Testis (tissue), 3 donors: ENCODE measurements around the gene GRIA4. TPM values are rescaled to one million over a fixed set of nuclear protein-coding genes. Genes with fewer than 3 reads are reported as not detected.

Experiments used
- DNase-seq: peaks from one replicate; pipeline ENCODE4 v3.0.0-alpha.2; 2019
- H3K27ac ChIP-seq, 2 donors: fragments of 200-600 bp; sonication (generic); one replicate each; pipeline ENCODE4 v1.5.1; 2019
- H3K27me3 ChIP-seq: fragments of 200-600 bp; sonication (generic); one replicate; pipeline ENCODE4 v1.5.1; 2019
- H3K36me3 ChIP-seq: fragments of 200-600 bp; sonication (generic); one replicate; pipeline ENCODE4 v1.5.1; 2017; ENCODE audit warnings: low read depth; ENCODE audit errors: missing control alignments
- H3K4me1 ChIP-seq: fragments of 200-600 bp; sonication (generic); one replicate; pipeline ENCODE4 v1.5.1; 2019
- H3K4me3 ChIP-seq, 2 donors: fragments of 200-600 bp; sonication (generic); one replicate each; pipeline ENCODE4 v1.5.1; 2017 to 2019
- H3K9me3 ChIP-seq: fragments of 200-600 bp; sonication (generic); one replicate; pipeline ENCODE4 v1.5.1; 2017
- POLR2A ChIP-seq: fragments of 450-650 bp; IDR thresholded peaks from one replicate; pipeline ENCODE4 v1.6.1; 2017; ENCODE audit warnings: antibody characterized with exemption, mild to moderate bottlenecking, moderate library complexity
- WGBS, 2 donors: methylation state at CpG; one replicate each; pipeline ENCODE4 v1.1.5; 2018; 5-methylcytosine and 5-hydroxymethylcytosine counted together
- intact Hi-C: fragments of 100-400 bp; cut with DNase I; formaldehyde crosslinking; loops from one replicate; pipeline ENCODE4 v1.15.1; 2023; ENCODE audit warnings: low total_unique reads
- polyA plus RNA-seq: library from polyadenylated mRNA; stranded (reverse); fragments of 350-450 nt; fragmentation: Illumina TruSeq; extraction: RNeasy Lipid Tissue Mini Kit (QIAGEN cat#74804); gene quantifications from one replicate; pipeline ENCODE4 v1.2.3, GENCODE V29; 2014; ENCODE audit warnings: low read depth, low replicate concordance; ENCODE audit not compliant: insufficient read depth
- total RNA-seq, 2 donors: library from RNA; depleted of rRNA; stranded (reverse); fragments of >200 nt; gene quantifications; one replicate each; pipeline ENCODE4 v1.2.3, GENCODE V29; 2016
- TF ChIP-seq, protein P1 (sequence below), 3 experiments: fragments of 450-650 bp in 2 of 3; fragments of 200-600 bp in 1 of 3; sonication (generic) in 1 of 3; IDR thresholded peaks; one replicate each; pipeline ENCODE4 v1.5.1; 2016 to 2019; ENCODE audit warnings: antibody characterized with exemption in 3 of 3, mild to moderate bottlenecking in 2 of 3, moderate library complexity in 1 of 3

The GRIA4 gene
- total and polyA plus RNA-seq, 3 donors from 2014 or later, result 0.08 to 1.1 (median 0.18) TPM

DNA sequence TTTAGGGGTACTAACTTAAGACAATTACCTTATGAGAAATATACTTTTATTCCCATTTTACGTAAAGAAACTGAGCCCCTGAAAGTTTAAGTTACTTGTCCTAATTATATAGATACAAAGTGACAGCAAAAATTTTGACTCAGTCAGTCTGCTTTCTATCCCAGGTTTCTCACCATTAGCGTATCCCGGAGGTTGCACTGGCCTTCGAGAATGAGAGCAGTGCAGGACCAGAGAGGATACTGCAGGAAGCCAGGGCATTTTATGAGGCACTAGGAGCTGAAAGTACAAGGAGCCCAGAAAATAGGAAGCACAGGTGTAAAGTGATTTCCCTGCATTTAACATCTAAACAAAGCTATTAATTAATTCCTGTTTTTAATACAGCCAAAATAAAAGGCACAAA is 55.4 kb downstream of the GRIA4 start:
- intact Hi-C loops, result no loop called here
- Histone ChIP-seq H3K4me1 (no peaks in the 10 kb centered on the region), H3K9me3 (no peaks in the 10 kb centered on the region), H3K4me3 (no peak overlapping the region), H3K36me3 (no peaks in the 10 kb centered on the region), H3K27me3 (no peaks in the 10 kb centered on the region), H3K27ac (no peak overlapping the region)
- DNase-seq, result no peak
- WGBS, 2 donors, result 89% methylated on average over 4 of the region's 4 CpGs
- TF ChIP-seq, protein P1, sequence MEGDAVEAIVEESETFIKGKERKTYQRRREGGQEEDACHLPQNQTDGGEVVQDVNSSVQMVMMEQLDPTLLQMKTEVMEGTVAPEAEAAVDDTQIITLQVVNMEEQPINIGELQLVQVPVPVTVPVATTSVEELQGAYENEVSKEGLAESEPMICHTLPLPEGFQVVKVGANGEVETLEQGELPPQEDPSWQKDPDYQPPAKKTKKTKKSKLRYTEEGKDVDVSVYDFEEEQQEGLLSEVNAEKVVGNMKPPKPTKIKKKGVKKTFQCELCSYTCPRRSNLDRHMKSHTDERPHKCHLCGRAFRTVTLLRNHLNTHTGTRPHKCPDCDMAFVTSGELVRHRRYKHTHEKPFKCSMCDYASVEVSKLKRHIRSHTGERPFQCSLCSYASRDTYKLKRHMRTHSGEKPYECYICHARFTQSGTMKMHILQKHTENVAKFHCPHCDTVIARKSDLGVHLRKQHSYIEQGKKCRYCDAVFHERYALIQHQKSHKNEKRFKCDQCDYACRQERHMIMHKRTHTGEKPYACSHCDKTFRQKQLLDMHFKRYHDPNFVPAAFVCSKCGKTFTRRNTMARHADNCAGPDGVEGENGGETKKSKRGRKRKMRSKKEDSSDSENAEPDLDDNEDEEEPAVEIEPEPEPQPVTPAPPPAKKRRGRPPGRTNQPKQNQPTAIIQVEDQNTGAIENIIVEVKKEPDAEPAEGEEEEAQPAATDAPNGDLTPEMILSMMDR (IDR thresholded peaks at IDR 0.05), result no peak
- TF ChIP-seq POLR2A, result no peak

DNA sequence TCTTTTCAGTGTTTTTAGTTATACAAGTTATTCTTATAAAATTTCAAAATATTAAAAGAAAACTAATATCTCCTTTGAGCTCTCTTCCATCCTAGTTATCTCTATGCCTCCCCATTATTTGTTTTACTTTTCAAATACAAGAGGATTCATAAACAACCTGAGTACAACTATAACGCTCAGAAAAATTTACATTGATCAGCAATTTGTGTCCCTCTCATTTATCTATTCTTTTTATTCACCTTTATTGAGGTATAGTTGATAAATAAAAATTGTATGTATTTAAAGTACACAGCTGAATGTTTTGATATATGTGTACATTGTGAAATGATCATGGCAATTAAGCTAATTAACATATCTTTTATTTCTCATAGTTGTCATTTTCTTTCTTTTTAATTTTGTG is 57.6 kb downstream of the GRIA4 start:
- Histone ChIP-seq H3K36me3 (no peaks in the 10 kb centered on the region), H3K27me3 (no peaks in the 10 kb centered on the region), H3K4me1 (no peaks in the 10 kb centered on the region), H3K27ac (no peak overlapping the region), H3K4me3 (no peak overlapping the region), H3K9me3 (no peaks in the 10 kb centered on the region)
- TF ChIP-seq POLR2A, result no peak
- TF ChIP-seq, protein P1 (IDR thresholded peaks at IDR 0.05), result no peak
- DNase-seq, result no peak
- 85 to 87% methylated on average over 1 of the region's 1 CpG for WGBS, 2 donors
- intact Hi-C loops, result no loop called here

DNA sequence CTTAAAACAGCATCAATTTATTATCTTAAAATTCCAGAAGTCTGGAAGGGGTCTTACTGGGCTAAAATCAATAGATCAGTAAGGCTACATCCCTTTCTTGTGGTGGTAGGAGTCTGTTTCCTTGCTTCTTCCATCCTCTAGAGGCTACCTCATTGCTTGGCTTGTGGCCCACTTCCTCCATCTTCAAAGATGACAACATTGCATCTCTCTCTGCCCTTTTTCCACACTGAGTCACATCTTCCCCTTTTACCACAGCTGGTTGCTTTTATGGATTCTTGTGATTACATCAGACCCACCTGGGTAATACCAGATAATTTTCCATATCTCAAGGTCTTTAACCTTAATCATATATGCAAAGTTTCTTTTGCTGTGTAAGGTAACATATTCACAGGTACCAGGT is 60.9 kb downstream of the GRIA4 start:
- H3K4me1 ChIP-seq, result no peaks in the 10 kb centered on the region
- no peaks in the 10 kb centered on the region for H3K27me3 ChIP-seq
- TF ChIP-seq, protein P1 (IDR thresholded peaks at IDR 0.05), result no peak
- TF ChIP-seq POLR2A, result no peak
- H3K9me3 ChIP-seq, result no peaks in the 10 kb centered on the region
- H3K36me3 ChIP-seq, result no peaks in the 10 kb centered on the region
- DNase-seq, result no peak
- no peak overlapping the region for H3K27ac ChIP-seq
- no peak overlapping the region for H3K4me3 ChIP-seq
- intact Hi-C loops, result no loop called here

DNA sequence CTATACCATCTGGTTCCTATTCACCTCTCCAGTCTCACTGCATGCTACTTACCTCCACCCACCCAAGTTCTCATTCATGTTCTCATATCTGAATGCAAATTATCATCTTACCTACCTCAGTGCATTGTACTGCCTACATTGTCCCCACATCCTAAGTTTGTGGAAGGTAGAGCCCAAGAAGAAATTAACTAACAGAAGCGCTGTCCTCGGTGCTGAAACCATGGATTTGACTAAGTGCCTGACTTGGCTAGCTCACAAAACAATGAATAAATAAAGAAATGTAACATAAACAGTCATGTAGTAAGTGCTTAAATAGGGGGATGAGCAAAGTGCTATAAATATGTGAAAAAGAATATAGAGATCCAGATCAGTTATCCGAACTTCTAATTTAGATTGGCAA is 63.2 kb downstream of the GRIA4 start:
- peak; percentile 32 for DNase-seq
- Histone ChIP-seq H3K36me3 (no peaks in the 10 kb centered on the region), H3K27ac (no peak overlapping the region), H3K4me1 (no peaks in the 10 kb centered on the region), H3K9me3 (no peaks in the 10 kb centered on the region), H3K27me3 (no peaks in the 10 kb centered on the region), H3K4me3 (no peak overlapping the region)
- intact Hi-C loops, result no loop called here
- WGBS, 2 donors, result 27 to 29% methylated on average over 3 of the region's 3 CpGs
- TF ChIP-seq, protein P1 (IDR thresholded peaks at IDR 0.05), result no peak
- no peak for TF ChIP-seq POLR2A

DNA sequence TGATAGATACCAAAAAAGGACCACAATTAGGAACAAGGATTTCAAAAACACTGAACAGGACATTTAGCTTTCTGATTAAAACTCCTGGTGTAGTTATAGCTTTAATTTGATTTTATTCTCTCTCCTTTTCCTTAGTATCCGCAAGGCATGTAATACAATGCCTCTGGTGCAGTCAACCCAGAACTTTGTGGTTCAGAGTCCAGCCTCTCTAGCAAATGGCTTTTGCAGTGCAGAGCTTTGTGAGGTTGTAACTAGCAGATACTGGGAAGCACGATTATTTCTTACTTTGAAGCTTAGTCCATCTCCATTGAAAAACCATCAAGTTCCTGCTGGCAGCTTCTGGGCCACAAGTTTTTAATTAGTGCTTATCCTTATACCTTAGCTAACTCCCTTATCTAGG is 79.8 kb downstream of the GRIA4 start:
- Histone ChIP-seq H3K4me1 (no peaks in the 10 kb centered on the region), H3K36me3 (no peaks in the 10 kb centered on the region), H3K27ac (no peak overlapping the region), H3K9me3 (no peaks in the 10 kb centered on the region), H3K27me3 (no peaks in the 10 kb centered on the region), H3K4me3 (no peak overlapping the region)
- no peak for DNase-seq
- TF ChIP-seq, protein P1 (IDR thresholded peaks at IDR 0.05), result no peak
- TF ChIP-seq POLR2A, result no peak
- intact Hi-C loops, result no loop called here
- WGBS, 2 donors, result 43 to 56% methylated on average over 2 of the region's 2 CpGs
